Small intestine (tissue), 7 donors: ENCODE measurements around the gene ITM2C. TPM values are rescaled to one million over a fixed set of nuclear protein-coding genes. Genes with fewer than 3 reads are reported as not detected.

Source experiments
- DNase-seq, 2 donors: peaks; one replicate each; pipeline versions ENCODE4 v3.0.0 to v3.0.0-alpha.2; 2013
- FAIRE-seq: peaks from 2 replicates; lab custom pipeline; 2012; peaks lifted over from hg19 to GRCh38; lab: Jason Lieb, UNC
- H3K27ac ChIP-seq, 3 donors: one replicate each; pipeline ENCODE4 v1.5.1; 2013; ENCODE audit warnings: low read length in 2 of 3, mild to moderate bottlenecking in 2 of 3, control low read depth in 1 of 3, inconsistent platforms in 1 of 3, low read depth in 1 of 3, moderate library complexity in 1 of 3
- H3K27me3 ChIP-seq, 3 donors: one replicate each; pipeline ENCODE4 v1.6.1; 2013; ENCODE audit warnings: low read length in 3 of 3, inconsistent platforms in 1 of 3; ENCODE audit not compliant: control insufficient read depth in 3 of 3, insufficient read depth in 3 of 3
- H3K36me3 ChIP-seq, 3 donors: one replicate each; pipeline ENCODE4 v1.6.1; 2013; ENCODE audit warnings: low read length in 3 of 3, inconsistent platforms in 1 of 3, low read depth in 1 of 3, mild to moderate bottlenecking in 1 of 3, moderate library complexity in 1 of 3; ENCODE audit not compliant: control insufficient read depth in 3 of 3, insufficient read depth in 2 of 3
- H3K4me1 ChIP-seq, 3 donors: one replicate each; pipeline ENCODE4 v1.6.1; 2013; ENCODE audit warnings: low read length in 2 of 3, inconsistent platforms in 1 of 3, low read depth in 1 of 3, mild to moderate bottlenecking in 1 of 3, moderate library complexity in 1 of 3; ENCODE audit not compliant: control insufficient read depth in 3 of 3, insufficient read depth in 2 of 3
- H3K4me3 ChIP-seq, 3 donors: one replicate each; pipeline ENCODE4 v1.5.1; 2013; ENCODE audit warnings: low read length in 3 of 3, control low read depth in 1 of 3, inconsistent platforms in 1 of 3, low read depth in 1 of 3, mild to moderate bottlenecking in 1 of 3, moderate library complexity in 1 of 3
- H3K9me3 ChIP-seq, 2 donors: one replicate each; pipeline ENCODE4 v1.6.1; 2013; ENCODE audit warnings: low read depth in 1 of 2, low read length in 1 of 2; ENCODE audit not compliant: control insufficient read depth in 2 of 2, insufficient read depth in 1 of 2
- WGBS, 3 donors: extraction: QIAGEN DNeasy Blood & Tissue Kit; methylation state at CpG; one replicate each; pipeline ENCODE4 v1.1.7; 2013; 5-methylcytosine and 5-hydroxymethylcytosine counted together
- polyA plus RNA-seq, 4 donors: library from polyadenylated mRNA; stranded (reverse) in 3 of 4; unstranded in 1 of 4; fragments of 200-250 nt in 3 of 4; fragments of 120-200 nt in 1 of 4; gene quantifications; one replicate each; pipeline versions ENCODE4 v1.2.1 to v1.2.3, GENCODE V29; 2013
- donor health status: healthy with polysubstance abuse.
- donor health status: control.
- donor health status: control.
- donor health status: Bipolar disorder and iron deficiency.
- donor health status: healthy.

The ITM2C gene
- polyA plus RNA-seq, 4 donors: 38.9 to 455 (median 168) TPM

DNA sequence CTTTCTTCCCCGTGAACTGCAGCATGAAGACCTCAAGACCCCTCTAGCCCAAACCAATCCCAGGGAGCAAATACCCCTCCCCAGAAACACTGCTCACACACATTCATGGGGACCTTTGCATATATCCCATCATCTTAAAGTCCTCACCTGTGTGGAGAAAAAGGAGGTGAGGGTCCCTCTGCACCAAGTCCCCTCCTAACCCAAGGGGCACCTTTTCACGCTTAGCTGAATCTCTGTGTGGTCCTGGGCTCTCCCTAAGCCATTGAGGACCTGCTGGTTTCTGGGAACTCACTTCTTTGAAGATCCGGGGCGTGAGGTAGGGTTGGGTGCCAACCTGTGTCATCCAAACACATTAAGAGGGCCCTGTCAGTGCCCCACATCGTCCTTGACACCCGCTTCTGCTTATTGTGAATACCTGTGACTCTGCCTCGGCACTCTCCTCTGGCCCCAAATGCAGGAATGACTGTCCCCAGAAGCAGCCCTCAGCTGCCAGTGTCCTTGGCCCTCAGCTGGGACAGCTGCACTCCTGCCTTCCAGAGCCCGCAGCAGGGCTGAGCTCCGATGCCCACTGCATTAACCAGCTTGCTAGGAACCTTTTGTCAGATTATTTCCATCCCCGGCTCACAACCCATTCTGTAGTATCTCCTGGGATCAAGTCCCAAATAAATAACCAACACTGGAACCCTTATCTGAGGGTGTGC, 41.3 kb upstream of the ITM2C start:
- Histone ChIP-seq H3K4me1 (no peaks in the 10 kb centered on the region), H3K27ac (no peak overlapping the region), H3K27me3 (peaks cover 0 to 17% (median 4%) of the 10 kb centered on the region in 3 donors), H3K9me3 (no peaks in the 10 kb centered on the region), H3K4me3 (no peak overlapping the region), H3K36me3 (peaks cover 2 to 21% (median 5%) of the 10 kb centered on the region in 3 donors)
- DNase-seq (no peak), FAIRE-seq (no peak)
- 48 to 78% (median 56%) methylated on average over 10 of the region's 10 CpGs for WGBS, 3 donors

- H3K4me1 ChIP-seq: peaks cover 0 to 3% (median 0%) of the 10 kb centered on the region in 3 donors
- H3K27me3 ChIP-seq: peaks cover 0 to 24% (median 4%) of the 10 kb centered on the region in 3 donors
- FAIRE-seq (no peak), DNase-seq (peak; percentile 80 to 88)
- 16 to 22% (median 18%) methylated on average over 14 of the region's 14 CpGs for WGBS, 3 donors
- no peak overlapping the region for H3K27ac ChIP-seq
- H3K4me3 ChIP-seq: no peak overlapping the region
- H3K36me3 ChIP-seq: peaks cover 0 to 15% (median 0%) of the 10 kb centered on the region in 3 donors
- H3K9me3 ChIP-seq: no peaks in the 10 kb centered on the region
These were observed 40.2 kb upstream of the ITM2C start for GRCh38 chr2:230824406-230824978.

DNA sequence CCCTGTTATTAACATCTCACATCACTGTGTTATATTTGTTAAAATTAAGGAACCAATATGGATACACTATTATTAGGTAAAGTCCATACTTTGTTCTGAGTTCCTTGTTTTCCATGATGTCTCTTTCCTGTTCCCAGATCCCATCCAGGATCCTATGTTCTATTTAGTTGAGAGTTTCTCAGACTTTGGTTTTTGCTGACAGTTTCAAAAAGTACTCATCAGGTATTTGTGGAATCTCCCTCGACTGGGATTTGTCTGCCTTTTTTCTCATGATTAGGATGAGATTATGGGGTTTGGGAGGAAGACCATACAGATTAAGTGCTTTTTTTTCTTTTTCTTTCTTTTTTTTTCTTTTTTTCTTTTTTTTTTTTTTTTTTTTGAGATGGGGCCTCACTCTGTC, 39.4 kb upstream of the ITM2C start:
- H3K27me3 ChIP-seq: peaks cover 0 to 28% (median 4%) of the 10 kb centered on the region in 3 donors
- no peak for FAIRE-seq

DNA sequence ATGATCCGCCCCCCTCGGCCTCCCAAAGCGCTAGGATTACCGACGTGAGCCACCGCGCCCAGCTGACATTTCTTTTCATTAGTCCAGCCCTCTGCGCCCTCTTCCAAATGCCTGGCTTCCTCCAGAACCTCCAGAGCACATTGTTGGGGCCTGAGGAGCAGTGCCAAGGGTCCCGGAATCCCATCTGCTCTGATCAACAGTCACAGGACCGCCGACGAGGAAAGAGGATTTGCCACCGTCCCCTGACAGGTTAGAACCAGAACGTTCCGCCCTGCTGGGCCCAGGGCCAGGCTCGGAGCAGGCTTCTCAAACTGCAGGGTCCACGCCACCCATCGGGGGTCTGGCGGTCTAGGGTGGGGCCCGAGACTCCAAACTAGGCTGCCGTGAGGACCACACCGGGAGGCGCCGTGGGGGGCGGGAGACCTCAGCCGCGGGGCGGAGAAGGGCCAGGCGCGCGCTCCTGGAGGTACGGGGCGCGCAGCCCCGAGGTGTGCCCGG, 36.9 kb upstream of the ITM2C start:
- H3K4me3 ChIP-seq: peak overlapping the region in 1 of 3 donors; percentile 31
- peaks cover 0 to 3% (median 0%) of the 10 kb centered on the region in 3 donors for H3K4me1 ChIP-seq
- no peak for DNase-seq
- H3K36me3 ChIP-seq: no peaks in the 10 kb centered on the region
- H3K27ac ChIP-seq: no peak overlapping the region
- peaks cover 0 to 28% (median 4%) of the 10 kb centered on the region in 3 donors for H3K27me3 ChIP-seq
- WGBS, 3 donors: 29 to 37% (median 33%) methylated on average over 28 to 36 of the region's 36 CpGs
- no peak for FAIRE-seq
- H3K9me3 ChIP-seq: peaks cover 0 to 9% of the 10 kb centered on the region in 2 donors

More for the DNA sequence above, 39.4 kb upstream of the ITM2C start:
- H3K27ac ChIP-seq: no peak overlapping the region
- WGBS, 3 donors: 55 to 74% (median 65%) methylated on average over 1 of the region's 1 CpG
- H3K4me3 ChIP-seq: no peak overlapping the region
- peaks cover 0 to 14% (median 0%) of the 10 kb centered on the region in 3 donors for H3K36me3 ChIP-seq
- peaks cover 0 to 3% (median 0%) of the 10 kb centered on the region in 3 donors for H3K4me1 ChIP-seq
- H3K9me3 ChIP-seq: peaks cover 0 to 6% of the 10 kb centered on the region in 2 donors
- DNase-seq: no peak

GRCh38 chr2:230828272-230828961, 36.3 kb upstream of the ITM2C start:
- no peak for FAIRE-seq
- WGBS, 3 donors: 14 to 21% (median 20%) methylated on average over 25 to 61 of the region's 61 CpGs
- H3K27ac ChIP-seq: no peak overlapping the region

GRCh38 chr2:230829293-230829692, 35.4 kb upstream of the ITM2C start:
- 96 to 97% (median 97%) methylated on average over 14 of the region's 14 CpGs for WGBS, 3 donors
- peaks cover 0 to 3% (median 0%) of the 10 kb centered on the region in 3 donors for H3K4me1 ChIP-seq
- DNase-seq: no peak
- no peaks in the 10 kb centered on the region for H3K36me3 ChIP-seq
- H3K27ac ChIP-seq: no peak overlapping the region
- H3K27me3 ChIP-seq: peaks cover 0 to 28% (median 4%) of the 10 kb centered on the region in 3 donors
- peaks cover 0 to 9% of the 10 kb centered on the region in 2 donors for H3K9me3 ChIP-seq
- no peak for FAIRE-seq
- H3K4me3 ChIP-seq: no peak overlapping the region

More at GRCh38 chr2:230828272-230828961, 36.3 kb upstream of the ITM2C start:
- H3K4me1 ChIP-seq: peaks cover 0 to 3% (median 0%) of the 10 kb centered on the region in 3 donors
- peak; percentile 16 to 49 for DNase-seq
- H3K4me3 ChIP-seq: peak overlapping the region in 1 of 3 donors; percentile 31
- peaks cover 0 to 28% (median 4%) of the 10 kb centered on the region in 3 donors for H3K27me3 ChIP-seq
- H3K36me3 ChIP-seq: no peaks in the 10 kb centered on the region
- H3K9me3 ChIP-seq: peaks cover 0 to 9% of the 10 kb centered on the region in 2 donors

- WGBS, 3 donors: 86 to 94% (median 92%) methylated on average over 7 of the region's 7 CpGs
- FAIRE-seq: no peak
- peaks cover 0 to 9% of the 10 kb centered on the region in 2 donors for H3K9me3 ChIP-seq
- H3K4me1 ChIP-seq: peaks cover 0 to 3% (median 0%) of the 10 kb centered on the region in 3 donors
- no peak overlapping the region for H3K4me3 ChIP-seq
- no peak overlapping the region for H3K27ac ChIP-seq
- peaks cover 0 to 28% (median 4%) of the 10 kb centered on the region in 3 donors for H3K27me3 ChIP-seq
- H3K36me3 ChIP-seq: no peaks in the 10 kb centered on the region
- DNase-seq: no peak
These were observed 34.8 kb upstream of the ITM2C start for GRCh38 chr2:230829959-230830358.

GRCh38 chr2:230830428-230830827, 34.3 kb upstream of the ITM2C start:
- Histone ChIP-seq H3K9me3 (peaks cover 0 to 9% of the 10 kb centered on the region in 2 donors), H3K4me3 (no peak overlapping the region), H3K27me3 (peaks cover 0 to 28% (median 4%) of the 10 kb centered on the region in 3 donors), H3K36me3 (no peaks in the 10 kb centered on the region), H3K27ac (no peak overlapping the region), H3K4me1 (peaks cover 0 to 3% (median 0%) of the 10 kb centered on the region in 3 donors)
- DNase-seq (no peak), FAIRE-seq (no peak)
- WGBS, 3 donors: 78 to 90% (median 85%) methylated on average over 7 of the region's 7 CpGs
